Fibroblast of peridontal ligament (primary cell): Measurements from ENCODE around the gene ATRN.

Experiments used
- DNase-seq: peaks from one replicate; pipeline ENCODE4 v3.0.0-alpha.2; 2010; ENCODE audit errors: extremely low read depth

ATRN gene

GRCh38 chr20:3658019-3658715, 187.3 kb downstream of the ATRN start:
- DNase-seq = no peak

GRCh38 chr20:3658716-3659491, 188.1 kb downstream of the ATRN start:
- no peak for DNase-seq

GRCh38 chr20:3659492-3660261, 188.9 kb downstream of the ATRN start:
- no peak for DNase-seq

- DNase-seq = no peak
These were observed 189.6 kb downstream of the ATRN start for GRCh38 chr20:3660262-3661059.

- DNase-seq = no peak
These were observed 190.4 kb downstream of the ATRN start for GRCh38 chr20:3661060-3661813.

GRCh38 chr20:3661814-3662665, 191.2 kb downstream of the ATRN start:
- no peak for DNase-seq

GRCh38 chr20:3663031-3663701, 192.3 kb downstream of the ATRN start, which contains the start of gene GFRA4:
GFRA4 (minus strand) TSS chr20:3663399; CDS start chr20:3663399, 0 bp downstream.
- no peak for DNase-seq

GRCh38 chr20:3663858-3664257, 193.0 kb downstream of the ATRN start:
- no peak for DNase-seq

- DNase-seq = no peak
These were observed 196.7 kb downstream of the ATRN start for GRCh38 chr20:3667434-3668037.

GRCh38 chr20:3669710-3670367, 199.0 kb downstream of the ATRN start:
- DNase-seq = no peak

- no peak for DNase-seq
These were observed 199.7 kb downstream of the ATRN start for GRCh38 chr20:3670511-3670910.

GRCh38 chr20:3670945-3671344, 200.1 kb downstream of the ATRN start:
- DNase-seq = no peak

GRCh38 chr20:3671986-3672546, 201.2 kb downstream of the ATRN start:
- no peak for DNase-seq

- no peak for DNase-seq
These were observed 201.8 kb downstream of the ATRN start for GRCh38 chr20:3672547-3673171.

GRCh38 chr20:3673221-3674070, 202.6 kb downstream of the ATRN start:
- no peak for DNase-seq

GRCh38 chr20:3674447-3674846, 203.6 kb downstream of the ATRN start:
- DNase-seq = no peak
